Spleen (tissue), 11 donors: ENCODE results near the gene ARNT2. TPM values are rescaled to one million over a fixed set of nuclear protein-coding genes. Genes with fewer than 3 reads are reported as not detected.

Experiments
- DNase-seq: peaks from one replicate; pipeline ENCODE4 v3.0.0-alpha.2; 2020
- H3K27ac ChIP-seq, 8 donors: fragments of 200-600 bp; sonication (generic) in 7 of 8; 1 replicate in 4 of 8; 2 replicates in 4 of 8; pipeline versions ENCODE4 v1.5.0 to v1.8.0; 2016 to 2021; ENCODE audit warnings: inconsistent platforms in 4 of 8, mild to moderate bottlenecking in 4 of 8, moderate library complexity in 1 of 8
- H3K27me3 ChIP-seq, 7 donors: fragments of 200-600 bp; sonication (generic) in 6 of 7; replicated peaks in 1 of 7; 1 replicate in 4 of 7; 2 replicates in 3 of 7; pipeline versions ENCODE4 v1.5.0 to v1.8.0; 2016 to 2021; ENCODE audit warnings: inconsistent platforms in 3 of 7, mild to moderate bottlenecking in 1 of 7
- H3K36me3 ChIP-seq, 6 donors: fragments of 200-600 bp; sonication (generic) in 5 of 6; 1 replicate in 4 of 6; 2 replicates in 2 of 6; pipeline versions ENCODE4 v1.5.0 to v1.8.0; 2016 to 2021; ENCODE audit warnings: inconsistent platforms in 2 of 6
- H3K4me1 ChIP-seq, 6 donors: fragments of 200-600 bp; sonication (generic) in 5 of 6; 1 replicate in 3 of 6; 2 replicates in 3 of 6; pipeline versions ENCODE4 v1.5.0 to v1.8.0; 2016 to 2021; ENCODE audit warnings: inconsistent platforms in 3 of 6
- H3K4me3 ChIP-seq, 8 donors: fragments of 200-600 bp; sonication (generic) in 7 of 8; 1 replicate in 4 of 8; 2 replicates in 4 of 8; pipeline versions ENCODE4 v1.5.0 to v1.8.0; 2016 to 2021; ENCODE audit warnings: inconsistent platforms in 4 of 8, mild to moderate bottlenecking in 4 of 8, moderate library complexity in 2 of 8
- H3K9me3 ChIP-seq, 8 donors: fragments of 200-600 bp; sonication (generic) in 7 of 8; 1 replicate in 4 of 8; 2 replicates in 4 of 8; pipeline versions ENCODE4 v1.5.0 to v1.8.0; 2016 to 2021; ENCODE audit warnings: inconsistent platforms in 4 of 8
- POLR2A ChIP-seq, 3 donors: fragments of 450-650 bp; IDR thresholded peaks; one replicate each; pipeline ENCODE4 v1.5.1; 2017; ENCODE audit warnings: antibody characterized with exemption in 3 of 3, mild to moderate bottlenecking in 1 of 3
- POLR2AphosphoS5 ChIP-seq, 3 donors: sonication (generic); formaldehyde crosslinking; IDR thresholded peaks; one replicate each; pipeline ENCODE4 v1.5.1; 2017; ENCODE audit warnings: antibody characterized with exemption in 3 of 3
- WGBS, 5 donors: extraction: QIAGEN DNeasy Blood & Tissue Kit in 3 of 5; methylation state at CpG; one replicate each; pipeline versions ENCODE4 v1.1.5 to v1.1.7; 2013 to 2018; 5-methylcytosine and 5-hydroxymethylcytosine counted together
- intact Hi-C: fragments of 100-400 bp; cut with DNase I; formaldehyde crosslinking; loops from one replicate; pipeline ENCODE4 v1.15.0; 2023; ENCODE audit warnings: low total_unique reads
- polyA plus RNA-seq, 3 donors: library from polyadenylated mRNA; stranded (reverse); fragments of 200-250 nt; gene quantifications; one replicate each; pipeline ENCODE4 v1.2.1, GENCODE V29; 2013
- total RNA-seq, 7 donors: library from RNA; depleted of rRNA in 3 of 7; stranded (reverse); fragments of >200 nt in 3 of 7; fragmentation: NEBNext Ultra II Directional in 4 of 7; extraction: Animal tissue kit (Norgen Biotek cat#: 25700) in 4 of 7; gene quantifications; one replicate each; pipeline versions ENCODE4 v1.1.0 to v1.2.1, GENCODE V29; 2016 to 2021
- TF ChIP-seq, protein P1 (sequence below), 11 experiments: fragments of 200-600 bp in 7 of 11; fragments of 450-650 bp in 4 of 11; sonication (generic) in 4 of 11; IDR thresholded peaks in 8 of 11; conservative IDR thresholded peaks in 3 of 11; 1 replicate in 7 of 11; 2 replicates in 4 of 11; pipeline versions ENCODE4 v1.4.0 to v1.8.0; 2016 to 2021; ENCODE audit warnings: antibody characterized with exemption in 11 of 11, inconsistent platforms in 4 of 11, mild to moderate bottlenecking in 1 of 11
- donor health status: healthy with polysubstance abuse.
- donor health status: DM: no; HTN: no; CAD: no; lungs with moderate emphysema.
- donor health status: DM: no; HTN: no; CAD: no.
- donor health status: Bipolar disorder and iron deficiency.
- donor health status: healthy.
- donor health status: DM: no; HTN: no; CAD: no.
- donor health status: DM: yes; HTN: yes; CAD: no.

The ARNT2 gene
- total and polyA plus RNA-seq, 10 donors = 1.9 to 12.3 (median 9.1) TPM

DNA sequence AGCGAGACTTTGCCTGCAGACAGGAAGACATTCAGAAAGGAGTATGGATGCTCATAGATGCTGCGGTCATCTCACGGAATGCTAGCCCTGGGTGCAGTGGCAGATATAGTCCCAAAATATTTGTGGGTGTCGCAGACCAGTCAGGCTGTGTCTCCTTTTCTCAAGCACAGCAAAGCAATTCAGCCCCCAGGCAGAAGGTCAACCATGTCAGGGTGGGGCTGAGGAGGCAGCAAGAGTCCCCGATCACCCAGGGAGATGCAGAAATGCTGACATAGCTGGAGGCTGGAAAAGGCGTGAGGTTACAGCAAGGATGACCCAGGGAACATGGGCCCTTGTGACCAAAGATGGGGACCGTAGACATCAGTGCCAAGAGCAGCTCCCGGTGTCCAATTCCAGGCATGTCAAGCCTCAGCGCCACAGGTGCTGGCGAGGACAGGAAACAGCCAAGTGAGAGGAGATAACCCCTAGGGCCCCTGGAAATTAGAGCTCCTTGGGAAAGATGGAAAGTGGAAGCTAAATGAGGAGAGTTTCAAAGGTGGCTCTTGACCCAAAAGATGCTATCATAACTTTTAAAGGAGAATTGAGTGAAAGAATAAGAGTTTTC, 209.7 kb downstream of the ARNT2 start:
- WGBS, 5 donors = 80 to 90% (median 86%) methylated on average over 10 of the region's 10 CpGs
- Histone ChIP-seq H3K4me1 (peaks cover 0 to 18% (median 4%) of the 10 kb centered on the region in 6 donors), H3K27me3 (peaks cover 0 to 15% (median 0%) of the 10 kb centered on the region in 7 donors), H3K4me3 (no peak overlapping the region), H3K27ac (no peak overlapping the region), H3K36me3 (no peaks in the 10 kb centered on the region), H3K9me3 (no peaks in the 10 kb centered on the region)
- intact Hi-C loops = no loop called here
- no peak for DNase-seq
- TF ChIP-seq, protein P1, sequence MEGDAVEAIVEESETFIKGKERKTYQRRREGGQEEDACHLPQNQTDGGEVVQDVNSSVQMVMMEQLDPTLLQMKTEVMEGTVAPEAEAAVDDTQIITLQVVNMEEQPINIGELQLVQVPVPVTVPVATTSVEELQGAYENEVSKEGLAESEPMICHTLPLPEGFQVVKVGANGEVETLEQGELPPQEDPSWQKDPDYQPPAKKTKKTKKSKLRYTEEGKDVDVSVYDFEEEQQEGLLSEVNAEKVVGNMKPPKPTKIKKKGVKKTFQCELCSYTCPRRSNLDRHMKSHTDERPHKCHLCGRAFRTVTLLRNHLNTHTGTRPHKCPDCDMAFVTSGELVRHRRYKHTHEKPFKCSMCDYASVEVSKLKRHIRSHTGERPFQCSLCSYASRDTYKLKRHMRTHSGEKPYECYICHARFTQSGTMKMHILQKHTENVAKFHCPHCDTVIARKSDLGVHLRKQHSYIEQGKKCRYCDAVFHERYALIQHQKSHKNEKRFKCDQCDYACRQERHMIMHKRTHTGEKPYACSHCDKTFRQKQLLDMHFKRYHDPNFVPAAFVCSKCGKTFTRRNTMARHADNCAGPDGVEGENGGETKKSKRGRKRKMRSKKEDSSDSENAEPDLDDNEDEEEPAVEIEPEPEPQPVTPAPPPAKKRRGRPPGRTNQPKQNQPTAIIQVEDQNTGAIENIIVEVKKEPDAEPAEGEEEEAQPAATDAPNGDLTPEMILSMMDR (IDR thresholded peaks at IDR 0.05 in 8 of 11, conservative IDR thresholded peaks at IDR 0.05 in 3 of 11) = no peak
- TF ChIP-seq POLR2A (IDR thresholded peaks at IDR 0.05) (no peak), POLR2AphosphoS5 (IDR thresholded peaks at IDR 0.05) (no peak)

DNA sequence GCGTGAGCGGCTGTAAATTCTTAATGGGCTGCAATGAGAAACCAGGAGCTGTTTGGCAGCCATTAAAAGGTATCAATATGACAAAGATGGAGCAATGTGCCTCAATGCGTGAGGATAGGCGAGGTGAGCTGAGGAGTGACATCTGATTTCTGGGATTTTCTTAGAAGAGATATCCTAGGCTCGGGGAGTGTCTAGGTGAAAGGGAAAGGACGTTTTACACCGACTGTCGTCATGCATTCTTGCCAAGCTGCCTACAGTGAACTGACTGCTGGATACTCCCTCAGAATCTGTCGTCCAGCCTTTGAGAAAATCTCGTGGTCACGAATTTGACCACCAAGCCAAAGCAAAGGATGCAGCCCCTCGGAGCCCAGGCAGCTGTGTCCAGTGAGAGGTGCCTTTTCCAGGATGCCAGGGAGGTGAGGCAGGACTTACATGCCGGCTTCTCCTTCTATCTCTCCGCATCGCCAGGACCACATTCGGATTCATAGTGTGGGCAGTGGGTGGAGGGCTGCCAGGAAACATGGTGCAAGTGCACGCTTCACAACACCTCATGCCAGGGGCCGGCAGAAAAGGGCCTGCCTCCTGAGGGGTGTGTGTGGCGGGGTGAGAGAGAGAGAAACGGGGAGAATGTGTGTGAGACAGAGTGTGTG, 210.7 kb downstream of the ARNT2 start:
- peaks cover 0 to 13% (median 4%) of the 10 kb centered on the region in 6 donors for H3K4me1 ChIP-seq
- H3K27ac ChIP-seq = no peak overlapping the region
- intact Hi-C loops = no loop called here
- TF ChIP-seq POLR2AphosphoS5 (IDR thresholded peaks at IDR 0.05) = no peak
- TF ChIP-seq, protein P1 (IDR thresholded peaks at IDR 0.05 in 8 of 11, conservative IDR thresholded peaks at IDR 0.05 in 3 of 11) = no peak
- TF ChIP-seq POLR2A (IDR thresholded peaks at IDR 0.05) = no peak
- peaks cover 0 to 15% (median 0%) of the 10 kb centered on the region in 7 donors for H3K27me3 ChIP-seq
- H3K36me3 ChIP-seq = no peaks in the 10 kb centered on the region
- no peak overlapping the region for H3K4me3 ChIP-seq
- DNase-seq = no peak
- H3K9me3 ChIP-seq = no peaks in the 10 kb centered on the region
- WGBS, 5 donors = 88 to 93% (median 90%) methylated on average over 20 of the region's 20 CpGs

DNA sequence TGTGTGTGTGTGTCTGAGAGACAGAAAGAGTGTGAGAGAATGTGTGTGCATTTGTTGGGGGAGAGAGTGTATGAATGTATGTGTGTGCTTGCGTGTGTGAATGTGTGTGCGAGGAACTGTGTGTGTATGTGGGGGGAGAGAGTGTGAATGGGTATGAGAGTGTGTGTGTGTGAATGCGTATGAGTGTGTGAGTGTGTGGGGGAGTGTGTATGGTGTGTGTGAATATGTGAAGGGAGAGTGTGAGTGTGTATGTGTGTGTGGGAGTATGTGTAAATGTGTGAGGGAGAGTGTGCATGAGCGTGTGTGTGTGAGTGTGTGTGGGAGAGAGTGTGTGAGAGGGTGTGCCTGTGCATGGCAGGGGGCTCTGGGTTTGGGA, 211.2 kb downstream of the ARNT2 start:
- Histone ChIP-seq H3K27ac (no peak overlapping the region), H3K27me3 (peaks cover 0 to 15% (median 0%) of the 10 kb centered on the region in 7 donors), H3K36me3 (no peaks in the 10 kb centered on the region), H3K4me3 (no peak overlapping the region), H3K9me3 (no peaks in the 10 kb centered on the region), H3K4me1 (peaks cover 0 to 13% (median 4%) of the 10 kb centered on the region in 6 donors)
- no peak for TF ChIP-seq POLR2A (IDR thresholded peaks at IDR 0.05)
- TF ChIP-seq, protein P1 (IDR thresholded peaks at IDR 0.05 in 8 of 11, conservative IDR thresholded peaks at IDR 0.05 in 3 of 11) = no peak
- TF ChIP-seq POLR2AphosphoS5 (IDR thresholded peaks at IDR 0.05) = no peak
- 87 to 94% (median 92%) methylated on average over 4 of the region's 4 CpGs for WGBS, 5 donors
- intact Hi-C loops = no loop called here
- no peak for DNase-seq

DNA sequence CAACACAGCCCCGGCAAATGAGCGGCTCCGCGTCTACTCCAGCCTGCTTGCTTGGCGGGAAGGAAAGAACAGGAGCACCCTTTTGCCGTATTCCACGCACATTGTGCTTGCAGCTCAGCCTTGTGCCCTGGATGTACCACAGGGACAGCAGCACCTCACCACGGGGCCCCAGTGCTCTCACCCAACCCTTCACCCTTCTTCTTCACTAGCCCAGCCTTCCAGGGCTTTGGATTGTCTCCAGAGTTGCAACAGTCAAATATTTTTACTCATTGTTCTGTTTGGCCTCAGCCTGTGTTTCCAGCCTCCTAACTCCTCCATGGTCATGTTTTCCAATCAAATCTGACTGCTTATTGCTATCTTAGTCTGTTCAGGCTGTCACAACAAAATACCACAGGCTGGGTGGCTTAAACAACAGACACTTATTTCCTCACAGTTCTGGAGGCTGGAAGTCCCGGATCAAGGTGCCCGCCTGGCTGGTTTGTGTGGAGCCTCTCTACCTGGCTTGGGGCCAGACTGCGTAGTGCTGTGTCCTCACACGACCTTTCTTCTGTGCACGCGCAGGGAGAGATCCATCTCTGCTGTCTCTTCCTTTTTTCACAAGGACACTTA, 211.7 kb downstream of the ARNT2 start:
- H3K27me3 ChIP-seq = peaks cover 0 to 15% (median 0%) of the 10 kb centered on the region in 7 donors
- 62 to 78% (median 71%) methylated on average over 13 to 14 of the region's 14 CpGs for WGBS, 5 donors
- H3K36me3 ChIP-seq = no peaks in the 10 kb centered on the region
- TF ChIP-seq POLR2AphosphoS5 (IDR thresholded peaks at IDR 0.05) = peak in 1 of 3 donors; percentile 25
- TF ChIP-seq, protein P1 (IDR thresholded peaks at IDR 0.05 in 8 of 11, conservative IDR thresholded peaks at IDR 0.05 in 3 of 11) = no peak
- peaks cover 0 to 13% (median 4%) of the 10 kb centered on the region in 6 donors for H3K4me1 ChIP-seq
- H3K4me3 ChIP-seq = no peak overlapping the region
- no peaks in the 10 kb centered on the region for H3K9me3 ChIP-seq
- peak overlapping the region in 1 of 8 donors; percentile 3 for H3K27ac ChIP-seq
- intact Hi-C loops = no loop called here
- no peak for DNase-seq
